GM18517 (cell line): Measurements from ENCODE around the gene KRTAP5-4.
"Not testable (repeated sequence)": the region's sequence is repeated elsewhere in the genome, so short reads cannot be mapped to it uniquely, and the experiment has no call there.

ENCODE experiments used
- ATAC-seq: cut with Tn5 transposase; IDR thresholded peaks from one replicate; pipeline ENCODE4 v1.9.1; 2021; ENCODE audit warnings: mild to moderate bottlenecking, moderate library complexity; ENCODE audit not compliant: unreplicated experiment

KRTAP5-4 gene, protein sequence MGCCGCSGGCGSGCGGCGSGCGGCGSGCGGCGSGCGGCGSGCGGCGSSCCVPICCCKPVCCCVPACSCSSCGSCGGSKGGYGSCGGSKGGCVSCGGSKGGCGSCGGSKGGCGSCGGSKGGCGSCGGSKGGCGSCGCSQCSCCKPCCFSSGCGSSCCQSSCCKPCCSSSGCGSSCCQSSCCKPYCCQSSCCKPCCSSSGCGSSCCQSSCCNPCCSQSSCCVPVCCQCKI

DNA sequence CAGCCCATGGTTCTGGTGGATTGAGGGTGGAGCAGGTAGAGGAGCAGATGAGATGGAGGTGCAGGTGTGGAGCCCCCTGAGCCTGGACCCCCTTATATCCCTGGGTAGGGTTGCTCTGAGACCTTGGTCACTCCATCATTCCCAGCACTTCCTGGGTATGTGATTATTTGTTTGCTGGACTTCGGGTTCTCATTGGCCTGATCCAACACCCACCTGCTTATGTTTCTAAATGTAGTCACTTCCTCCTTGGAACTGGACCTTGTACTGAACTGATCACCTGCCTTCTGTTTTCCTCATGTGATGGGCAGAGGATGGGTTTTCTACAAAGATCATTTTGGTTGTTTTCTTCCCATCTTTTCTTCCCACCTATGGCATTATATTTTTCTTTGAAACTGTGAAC, at the start of gene KRTAP5-4:
Gene KRTAP5-4 (minus strand): TSS at position 53 of the 400 bp plus-strand sequence. CDS start 45 bp downstream, at position 8.
- ATAC-seq: no peak

DNA sequence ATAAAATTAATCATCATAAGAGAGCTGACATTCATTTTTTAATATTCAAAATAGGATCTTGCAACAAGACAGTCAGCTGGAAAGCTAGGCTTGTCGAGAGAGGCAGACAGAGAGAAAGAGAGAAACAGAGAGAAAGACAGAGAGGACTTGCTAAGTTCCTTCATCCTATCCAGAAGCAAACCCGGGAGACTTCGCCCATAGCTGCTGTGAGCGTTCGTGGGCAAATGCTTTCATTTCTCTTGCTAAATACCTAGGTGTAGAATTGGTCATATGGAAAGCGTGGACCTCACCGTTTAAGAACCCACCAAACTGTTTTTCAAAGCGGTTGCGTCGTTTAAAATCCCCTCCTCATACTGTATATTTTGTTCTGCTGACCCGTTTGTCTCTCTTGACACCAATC, 49.7 kb upstream of the KRTAP5-4 start:
- no peak for ATAC-seq

DNA sequence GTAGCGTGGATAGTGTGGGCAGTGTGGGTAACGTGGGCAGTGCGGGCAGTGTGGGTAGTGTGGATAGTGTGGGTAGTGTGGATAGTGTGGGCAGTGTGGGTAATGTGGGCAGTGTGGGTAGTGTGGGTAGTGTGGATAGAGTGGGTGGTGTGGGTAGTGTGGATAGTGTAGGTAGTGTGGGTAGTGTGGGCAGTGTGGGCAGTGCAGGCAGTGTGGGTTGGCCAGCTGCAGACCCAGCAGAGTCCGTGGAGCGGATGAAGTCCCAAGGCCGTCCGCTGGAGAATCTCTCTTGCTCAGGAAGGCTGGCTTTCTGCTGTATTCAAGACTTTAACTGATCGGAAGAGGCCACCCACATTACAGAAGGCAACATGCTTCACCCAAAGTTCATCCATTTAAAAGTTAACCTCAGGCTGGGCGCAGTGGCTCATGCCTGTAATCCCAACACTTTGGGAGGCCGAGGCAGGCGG, 49.0 kb upstream of the KRTAP5-4 start:
- no peak for ATAC-seq

DNA sequence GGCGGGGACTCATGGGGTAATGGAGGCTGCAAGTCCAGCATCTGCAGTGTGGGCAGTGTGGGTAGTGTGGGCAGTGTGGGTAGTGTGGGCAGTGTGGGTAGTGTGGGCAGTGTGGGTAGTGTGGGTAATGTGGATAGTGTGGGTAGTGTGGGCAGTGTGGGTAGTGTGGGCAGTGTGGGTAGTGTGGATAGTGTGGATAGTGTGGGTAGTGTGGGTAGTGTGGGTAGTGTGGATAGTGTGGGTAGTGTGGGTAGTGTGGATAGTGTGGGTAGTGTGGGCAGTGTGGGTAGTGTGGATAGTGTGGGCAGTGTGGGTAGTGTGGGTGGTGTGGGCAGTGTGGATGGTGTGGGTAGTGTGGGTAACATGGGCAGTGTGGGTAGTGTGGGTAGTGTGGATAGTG, 48.5 kb upstream of the KRTAP5-4 start:
- not testable (repeated sequence) for ATAC-seq

DNA sequence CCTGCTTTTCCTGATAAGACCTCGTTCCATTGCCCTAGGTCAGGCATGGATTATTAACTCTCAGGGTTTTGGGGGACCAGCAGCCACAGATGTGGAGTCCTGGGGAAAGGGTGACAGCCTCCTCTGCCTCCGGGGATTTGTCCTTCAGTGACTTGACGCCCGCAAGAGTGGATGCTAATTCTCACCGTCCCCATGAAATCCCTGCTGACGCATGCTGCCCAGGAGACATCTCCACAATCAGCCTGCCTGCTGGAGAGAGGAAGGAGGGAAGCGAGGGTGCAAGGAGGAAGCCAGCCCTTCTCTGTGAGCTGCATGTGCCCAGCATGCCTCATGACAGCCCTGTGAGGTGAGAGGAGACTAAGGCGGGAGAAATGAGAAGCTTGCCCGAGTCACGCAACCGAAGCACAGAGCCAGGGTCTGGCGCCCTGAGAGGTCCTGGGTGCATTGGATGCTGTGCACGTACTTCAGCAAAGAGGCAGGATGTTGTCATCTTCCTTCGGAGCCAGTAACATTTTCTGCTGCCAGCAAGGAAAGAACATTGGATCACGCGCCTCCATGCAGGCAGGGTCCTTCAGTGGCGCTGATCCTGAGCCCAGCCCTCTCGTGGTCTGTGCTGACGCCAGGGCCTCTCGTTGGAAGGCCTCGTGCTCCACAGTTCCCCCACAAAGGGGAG, 47.7 kb upstream of the KRTAP5-4 start:
- ATAC-seq: no peak

DNA sequence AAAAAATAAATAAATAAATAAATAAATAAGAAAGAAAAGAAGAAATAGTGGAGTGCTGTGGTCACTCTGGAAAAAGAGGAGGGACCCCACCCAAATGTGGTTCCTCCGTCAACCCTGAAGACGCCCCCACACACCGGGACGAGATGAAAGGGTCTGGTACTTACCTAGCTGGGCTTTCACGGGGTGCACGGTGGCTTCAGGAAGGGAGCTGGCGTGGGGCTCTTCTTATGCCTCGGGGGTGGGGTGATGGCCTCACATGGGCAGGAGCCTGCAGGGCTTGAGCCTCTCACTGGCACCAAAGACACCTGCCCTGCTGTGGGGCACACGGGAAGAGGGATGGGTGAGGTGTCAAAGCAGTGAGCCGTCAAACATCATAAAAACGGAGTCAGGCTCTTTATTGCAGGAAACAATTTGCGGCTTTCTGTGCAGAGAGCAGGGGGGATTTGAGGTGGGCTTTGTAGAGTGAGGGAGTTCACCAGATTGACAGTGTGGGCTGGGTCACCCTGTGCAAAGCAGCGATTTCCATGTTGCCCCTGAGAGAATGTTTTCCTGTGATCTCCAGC, 47.1 kb upstream of the KRTAP5-4 start:
- ATAC-seq: no peak

DNA sequence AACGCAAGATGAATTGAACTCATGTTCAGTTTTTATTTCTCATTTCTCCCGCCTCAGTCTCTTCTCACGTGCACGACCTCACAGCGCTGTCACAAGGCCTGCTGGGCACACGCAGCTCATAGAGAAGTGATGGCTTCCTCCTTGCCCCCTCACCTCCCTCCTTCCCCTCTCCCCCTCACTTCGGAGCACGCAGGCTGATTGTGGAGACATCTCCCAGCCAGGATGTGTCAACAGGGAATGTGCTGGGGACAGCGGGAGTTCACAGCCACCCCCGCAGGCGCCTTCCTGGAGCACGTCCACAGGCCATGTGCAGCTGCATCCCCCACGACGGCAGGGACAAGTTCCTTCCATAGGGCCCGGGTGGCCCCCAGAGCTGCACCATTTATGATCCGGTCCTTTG, 46.0 kb upstream of the KRTAP5-4 start:
- no peak for ATAC-seq

DNA sequence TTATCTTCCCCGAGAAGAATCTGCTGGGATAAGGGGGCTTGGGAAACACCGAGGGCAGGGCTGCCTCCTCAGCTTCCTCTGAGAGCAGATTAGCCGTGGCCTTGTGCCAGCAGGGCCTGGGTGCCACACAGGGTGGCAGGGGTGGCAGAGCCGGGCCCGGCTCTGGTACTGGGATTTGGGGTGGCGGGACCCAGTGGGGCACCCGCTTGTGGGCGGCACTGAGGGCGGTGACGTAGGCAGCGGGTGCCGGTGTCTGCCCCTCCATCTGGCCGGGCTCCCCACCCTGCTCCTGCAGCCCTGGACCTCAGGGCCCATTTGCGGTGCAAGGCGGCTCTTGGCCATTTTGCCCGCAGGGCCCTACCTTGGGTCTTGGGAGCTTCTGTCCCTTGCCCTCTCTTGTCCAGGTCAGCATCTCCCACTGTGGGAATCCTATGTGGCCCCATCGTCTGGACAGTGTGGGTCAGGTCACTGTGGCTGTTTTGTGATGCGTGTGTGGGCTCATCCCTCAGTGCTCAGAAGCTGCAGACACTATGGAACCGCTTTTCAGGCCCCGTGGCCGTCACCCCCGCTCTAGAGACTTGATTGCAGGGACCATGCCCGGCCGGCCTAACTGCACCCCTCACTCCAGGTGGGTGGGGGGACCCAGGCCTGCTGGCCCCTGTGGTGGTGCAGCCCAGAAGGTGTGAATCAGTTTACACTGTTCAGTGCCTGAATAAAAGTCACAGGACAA, 45.3 kb upstream of the KRTAP5-4 start:
- no peak for ATAC-seq

DNA sequence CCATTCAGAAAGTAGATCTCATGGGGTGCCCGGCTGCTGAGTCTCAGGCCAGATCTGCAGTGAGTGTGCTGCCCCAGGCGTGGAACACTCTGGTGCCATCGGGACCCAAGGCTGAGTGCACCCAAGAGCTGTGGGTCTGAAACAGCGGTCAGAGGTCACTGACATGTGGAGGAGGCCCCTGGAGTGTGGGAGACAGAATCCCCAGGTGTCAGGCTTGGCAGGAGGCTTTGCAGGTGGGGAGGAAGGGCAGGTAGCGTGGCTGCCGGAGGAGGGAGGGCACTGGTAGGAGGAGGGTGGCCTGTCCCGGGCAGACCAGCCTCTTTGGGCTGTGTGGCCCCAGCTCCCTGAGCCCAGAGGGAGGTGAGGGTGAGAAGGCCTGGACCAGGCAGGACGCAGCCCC, 43.4 kb upstream of the KRTAP5-4 start:
- ATAC-seq: no peak

DNA sequence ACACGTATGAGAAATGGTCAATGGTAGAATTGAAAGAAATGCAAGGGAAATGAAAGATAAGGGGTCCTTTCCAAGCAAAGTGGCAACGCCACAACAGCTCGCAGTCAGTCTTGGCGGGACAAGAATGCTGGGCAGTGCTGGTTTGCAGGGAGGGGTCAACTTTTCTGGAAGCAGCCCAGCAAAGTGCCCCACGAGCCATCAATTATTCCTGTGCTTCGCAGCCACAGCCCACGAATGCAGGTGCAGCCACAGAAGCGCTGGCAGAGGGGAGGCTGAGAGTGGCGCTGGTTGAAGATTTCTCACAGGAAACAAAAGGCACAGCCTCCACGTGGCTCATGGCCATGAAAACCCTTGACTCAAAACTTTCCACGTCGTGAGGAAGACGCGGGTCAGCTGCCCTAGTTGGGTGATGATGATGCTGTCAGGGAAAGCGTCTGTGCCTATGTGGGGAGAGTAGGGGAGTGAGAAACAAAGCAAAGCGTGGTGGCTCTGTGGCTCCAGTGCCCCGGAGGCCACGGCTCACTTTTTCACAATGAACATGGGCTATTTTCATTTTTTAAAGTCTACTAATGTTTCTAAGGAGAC, 40.9 kb upstream of the KRTAP5-4 start:
- not testable (repeated sequence) for ATAC-seq

DNA sequence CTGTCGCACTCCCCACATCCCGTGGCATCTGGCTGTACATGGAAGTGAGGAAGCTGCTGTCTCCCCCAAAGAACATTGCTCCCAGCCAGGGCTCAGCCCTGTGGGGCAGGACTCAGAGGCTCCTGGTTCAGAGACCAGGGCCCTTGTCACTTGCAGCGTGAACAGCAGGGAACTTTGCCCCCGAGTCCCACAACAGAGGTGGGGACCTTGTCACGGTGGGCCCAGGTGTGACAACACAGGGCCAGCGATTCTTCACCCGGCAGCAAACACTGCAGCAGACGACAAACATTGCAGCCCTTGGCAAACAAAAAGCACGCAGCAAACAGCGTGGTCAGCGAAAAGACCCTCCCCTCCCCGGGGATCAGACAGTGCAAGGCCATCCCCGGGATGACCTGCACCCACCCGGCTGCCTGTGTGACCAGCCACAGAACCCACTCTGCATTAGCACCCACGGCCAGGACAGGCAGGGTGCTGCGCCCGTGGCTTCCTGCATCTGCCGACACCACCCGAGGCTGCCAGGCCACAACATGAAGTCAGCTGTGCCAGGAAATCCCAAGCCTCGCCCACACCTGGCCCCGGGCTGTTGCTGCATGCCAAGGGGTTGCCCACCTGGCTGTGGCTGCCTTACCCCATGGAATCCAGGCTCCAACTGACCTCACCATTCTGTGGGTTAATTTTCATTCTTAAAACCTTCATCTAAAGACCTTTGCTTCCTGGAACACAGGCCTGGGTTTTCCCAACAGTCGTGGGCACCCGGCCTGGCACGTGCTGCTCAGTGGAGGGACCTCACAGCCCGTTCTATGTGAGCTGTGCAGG, 39.7 kb upstream of the KRTAP5-4 start:
- ATAC-seq: not testable (repeated sequence)

DNA sequence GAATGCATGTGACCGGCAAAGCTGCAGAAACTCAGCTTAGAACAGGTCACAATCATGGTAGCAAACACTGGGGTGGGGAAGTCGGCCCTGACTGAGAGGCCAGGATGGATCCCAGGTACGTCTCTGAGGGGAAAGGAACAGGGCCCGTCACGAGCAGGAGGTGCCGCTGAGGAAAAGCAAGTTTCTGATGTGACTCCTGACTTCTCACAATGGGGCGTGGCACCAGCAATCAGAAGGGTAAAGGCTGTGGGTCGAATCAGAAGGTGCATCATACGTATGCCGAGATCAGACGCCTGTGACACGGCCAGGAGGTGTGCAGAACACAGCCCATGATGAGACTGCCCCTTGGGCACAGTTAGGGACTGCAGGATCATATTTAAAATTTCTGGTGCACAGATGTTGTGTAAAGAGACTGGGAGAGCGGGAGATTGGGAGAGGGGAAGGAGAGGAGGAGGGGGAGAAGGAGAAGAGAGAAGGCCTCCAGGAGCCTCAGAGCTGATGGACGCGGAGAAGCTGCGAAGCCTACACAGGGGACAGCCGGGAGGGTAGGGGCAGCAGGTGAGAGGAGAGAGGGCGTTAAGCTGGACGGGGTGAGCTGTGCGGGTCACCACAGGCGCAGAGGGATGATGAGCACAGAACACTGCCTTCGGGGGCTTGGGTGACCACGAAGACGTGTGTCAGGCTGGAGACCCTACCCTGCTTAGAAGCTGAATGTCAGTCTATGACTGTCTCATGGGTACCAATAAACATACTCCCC, 38.4 kb upstream of the KRTAP5-4 start:
- no peak for ATAC-seq

DNA sequence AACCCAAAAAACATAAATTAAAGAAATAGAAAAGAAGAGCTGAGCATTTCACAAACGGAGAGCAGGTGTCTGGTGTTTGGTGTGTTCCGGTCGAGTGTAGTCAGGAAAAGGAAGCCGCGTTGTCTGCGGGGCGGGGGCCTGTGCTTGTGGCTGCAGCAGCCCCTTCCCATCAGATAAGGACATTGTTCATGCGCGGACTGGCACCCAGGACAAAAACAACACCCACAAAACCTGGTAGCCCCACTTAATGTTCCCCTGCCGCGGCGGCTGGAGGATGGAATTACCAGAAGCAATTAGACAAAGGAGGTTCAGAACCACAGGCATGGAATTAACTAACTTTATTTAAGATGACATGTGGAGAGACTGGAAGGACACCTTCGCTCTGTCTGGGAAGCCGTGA, 37.6 kb upstream of the KRTAP5-4 start:
- no peak for ATAC-seq

DNA sequence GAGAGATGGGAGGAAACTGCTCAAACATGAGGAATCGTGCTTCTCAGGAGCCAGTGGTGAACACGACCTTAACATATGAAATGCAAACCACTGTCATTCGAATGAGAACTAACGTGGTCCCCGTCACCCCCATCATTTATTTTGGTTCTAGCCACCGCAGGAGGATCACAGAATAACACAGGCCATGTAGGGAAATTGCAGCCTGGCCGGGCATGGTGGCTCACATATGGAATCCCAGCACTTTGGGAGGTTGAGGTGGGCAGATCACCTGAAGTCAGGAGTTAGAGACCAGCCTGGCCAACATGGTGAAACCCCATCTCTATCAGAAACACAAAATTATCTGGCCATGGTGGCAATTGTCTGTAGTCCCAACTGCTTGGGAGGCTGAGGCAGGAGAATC, 34.7 kb upstream of the KRTAP5-4 start:
- no peak for ATAC-seq

DNA sequence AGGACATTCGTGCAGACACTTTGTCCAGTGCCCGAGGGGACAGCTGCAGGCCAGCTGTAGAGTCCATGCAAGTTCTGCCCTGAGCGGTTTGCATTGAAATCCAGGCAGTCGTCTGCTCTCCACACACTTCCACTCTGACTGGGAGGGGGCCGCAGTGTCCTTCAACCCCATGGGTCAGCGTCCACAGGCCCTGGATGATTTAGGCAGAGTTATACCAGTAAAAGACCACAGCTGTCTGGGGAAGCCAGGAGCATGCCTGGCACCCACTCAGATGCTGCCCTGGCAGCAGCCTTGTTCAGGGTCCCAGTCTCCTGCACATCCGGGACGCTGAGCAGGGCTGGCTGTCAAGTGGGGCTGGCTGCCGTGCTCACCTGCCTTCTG, 34.1 kb upstream of the KRTAP5-4 start:
- ATAC-seq: no peak

DNA sequence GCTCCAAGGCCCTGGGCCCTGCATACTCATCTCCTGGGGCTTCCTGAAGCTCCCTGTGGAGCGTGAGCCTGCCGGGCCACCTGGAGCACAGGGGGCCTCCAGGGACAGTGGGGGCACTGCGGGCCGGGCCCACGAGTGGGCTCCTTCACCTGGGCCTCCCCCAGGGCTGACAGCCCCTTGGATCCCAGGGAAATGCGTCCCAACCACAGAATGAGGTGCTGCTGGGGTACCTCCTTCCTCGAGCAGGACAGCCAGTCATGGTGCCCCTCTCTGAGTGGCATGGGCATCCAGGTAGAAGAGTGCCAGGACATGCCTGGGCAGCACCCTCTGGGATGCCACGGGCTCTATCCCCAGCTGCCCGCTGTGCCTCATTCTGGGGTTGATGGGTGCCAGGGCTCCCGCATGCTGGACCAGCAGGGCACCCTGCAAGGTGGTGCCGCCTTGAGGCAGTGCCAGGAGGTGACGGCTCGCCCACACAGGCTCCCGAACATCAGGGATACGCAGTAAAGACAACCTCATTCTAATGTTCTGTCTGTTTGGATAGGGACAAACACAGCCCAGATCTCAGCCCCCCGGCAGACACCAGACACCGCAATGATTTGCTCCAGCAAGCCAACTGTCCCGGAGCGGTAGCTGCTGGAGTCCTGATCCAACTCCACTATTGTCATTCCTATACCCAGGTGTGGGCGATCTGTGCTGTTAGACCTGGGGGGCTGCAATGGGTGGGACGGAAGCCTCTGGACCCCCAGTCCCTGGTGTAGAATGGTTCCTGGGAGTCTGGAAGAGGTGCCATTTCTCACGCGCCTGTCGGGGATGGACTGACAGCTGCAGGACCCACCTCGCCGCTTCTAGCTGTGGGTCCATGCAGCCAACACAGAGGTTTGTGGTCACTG, 33.5 kb upstream of the KRTAP5-4 start:
- no peak for ATAC-seq

DNA sequence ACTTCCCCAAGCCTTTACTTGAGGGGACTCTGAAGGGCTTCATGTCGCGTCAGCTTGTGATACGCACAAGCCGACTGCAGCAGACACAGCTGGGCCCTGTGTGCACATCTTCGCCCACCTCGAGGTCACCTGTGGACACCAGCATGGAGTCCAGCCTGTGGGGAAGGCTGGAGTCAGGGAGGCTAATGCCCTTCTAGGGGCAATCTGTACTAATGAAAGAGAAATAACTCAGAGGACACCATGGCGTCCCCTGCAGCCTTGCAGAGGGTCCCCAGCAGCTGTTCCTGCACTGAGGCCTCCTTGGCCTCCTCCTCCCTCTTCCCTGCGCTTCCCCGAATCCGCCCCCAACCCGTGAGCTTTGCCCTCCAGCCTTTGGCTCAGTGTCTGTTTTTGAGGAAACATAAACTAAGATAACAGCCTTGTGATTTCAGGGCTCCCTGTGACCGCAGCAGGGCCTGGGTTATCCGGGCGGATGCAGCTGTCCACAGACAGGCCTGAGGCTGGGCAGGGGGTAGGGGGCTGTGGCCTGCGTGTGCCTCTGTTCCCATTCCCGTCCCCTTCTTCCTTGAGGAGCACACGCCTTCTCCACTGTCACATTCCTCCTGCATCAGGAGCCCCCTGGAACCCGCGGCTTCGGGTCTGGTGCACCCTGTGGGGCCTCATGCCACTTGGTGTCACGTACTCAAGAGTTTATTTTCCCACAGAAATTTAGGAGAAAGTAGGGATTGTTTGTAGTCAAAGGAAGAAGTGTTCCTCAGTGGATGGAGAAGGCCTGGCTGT, 32.6 kb upstream of the KRTAP5-4 start:
- no peak for ATAC-seq
